ENCODE data around the gene CYLD.

Gene CYLD

DNA sequence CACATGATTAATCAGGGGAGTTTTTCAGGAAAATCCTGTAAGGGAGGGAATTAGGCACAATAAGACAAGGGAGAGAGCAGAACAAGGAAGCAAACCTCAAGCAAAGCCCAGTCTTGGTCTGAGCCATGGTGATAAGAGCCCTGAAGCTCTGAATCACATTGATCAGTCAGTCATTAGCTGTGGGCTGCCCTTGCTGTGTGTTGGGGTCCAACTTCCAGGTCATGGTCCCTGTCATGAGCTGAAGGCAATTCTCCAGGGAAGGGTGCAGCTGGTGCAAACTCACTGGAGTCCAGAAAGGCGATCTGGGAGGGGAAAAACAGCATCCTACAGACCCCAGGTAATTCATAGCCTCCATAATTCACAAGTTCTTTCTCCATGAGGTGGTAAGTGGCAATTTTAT is 89.9 kb downstream of the CYLD start:
- H3K4me3 ChIP-seq (replicated peaks; ENCODE audit: low read depth, low read length), result no peak overlapping the region
- TF ChIP-seq CTCF (IDR thresholded peaks at IDR 0.05; ENCODE audit: low read depth, low read length, missing control alignments), result no peak
- no peak for DNase-seq (ENCODE audit: extremely low read depth, low read depth)

GRCh38 chr16:50833929-50834328 is 92.0 kb downstream of the CYLD start:
- no peak for DNase-seq (ENCODE audit: extremely low read depth, low read depth)
- no peak for TF ChIP-seq CTCF (IDR thresholded peaks at IDR 0.05; ENCODE audit: low read depth, low read length, missing control alignments)
- H3K4me3 ChIP-seq (replicated peaks; ENCODE audit: low read depth, low read length), result no peak overlapping the region

DNA sequence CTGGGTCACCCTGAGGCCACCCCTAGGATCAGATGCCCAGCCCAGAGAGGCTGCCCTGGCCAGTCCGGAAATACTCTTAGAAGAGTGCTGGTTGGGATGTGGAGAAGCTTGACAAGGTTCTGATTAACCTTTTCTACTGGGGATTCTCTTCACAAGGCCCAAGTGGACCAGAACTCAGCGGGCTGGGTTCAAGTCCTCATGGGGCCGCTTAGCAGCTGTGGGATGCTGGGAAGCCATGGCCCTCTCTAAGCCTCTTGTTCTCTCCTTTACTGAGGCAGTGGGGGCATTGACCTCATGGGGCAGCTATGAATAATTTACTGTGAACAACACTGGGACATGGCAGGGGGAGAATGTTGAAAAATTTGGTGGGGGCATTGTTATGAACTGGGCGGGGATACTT is 92.8 kb downstream of the CYLD start:
- H3K4me3 ChIP-seq (replicated peaks; ENCODE audit: low read depth, low read length), result no peak overlapping the region
- no peak for DNase-seq (ENCODE audit: extremely low read depth, low read depth)
- no peak for TF ChIP-seq CTCF (IDR thresholded peaks at IDR 0.05; ENCODE audit: low read depth, low read length, missing control alignments)

- no peak for DNase-seq (ENCODE audit: extremely low read depth, low read depth)
- no peak overlapping the region for H3K4me3 ChIP-seq (replicated peaks; ENCODE audit: low read depth, low read length)
- TF ChIP-seq CTCF (IDR thresholded peaks at IDR 0.05; ENCODE audit: low read depth, low read length, missing control alignments), result no peak
Observed at GRCh38 chr16:50835358-50836060, 93.6 kb downstream of the CYLD start.

GRCh38 chr16:50836121-50836621 is 94.3 kb downstream of the CYLD start:
- TF ChIP-seq CTCF (IDR thresholded peaks at IDR 0.05; ENCODE audit: low read depth, low read length, missing control alignments), result no peak
- H3K4me3 ChIP-seq (replicated peaks; ENCODE audit: low read depth, low read length), result no peak overlapping the region
- no peak for DNase-seq (ENCODE audit: extremely low read depth, low read depth)

GRCh38 chr16:50837324-50837723 is 95.4 kb downstream of the CYLD start:
- TF ChIP-seq CTCF (IDR thresholded peaks at IDR 0.05; ENCODE audit: low read depth, low read length, missing control alignments), result no peak
- no peak overlapping the region for H3K4me3 ChIP-seq (replicated peaks; ENCODE audit: low read depth, low read length)
- DNase-seq (ENCODE audit: extremely low read depth, low read depth), result no peak

- TF ChIP-seq CTCF (IDR thresholded peaks at IDR 0.05; ENCODE audit: low read depth, low read length, missing control alignments), result no peak
- DNase-seq (ENCODE audit: extremely low read depth, low read depth), result no peak
- no peak overlapping the region for H3K4me3 ChIP-seq (replicated peaks; ENCODE audit: low read depth, low read length)
Observed at GRCh38 chr16:50838165-50838564, 96.3 kb downstream of the CYLD start.

Data from HFF-Myc (cell line).